Activated naive CD4-positive, alpha-beta T cell treated with anti-CD3 and anti-CD28 coated beads, Interleukin-2, amount 10 ng/mL, durations not matched to agents 7 days and 5 days (primary cell): ENCODE results near the gene CTDNEP1.

ENCODE experiments used
- CTCF ChIA-PET: fragments of 350-600 bp; sonication (Branson Sonifier 250); formaldehyde crosslinking; loops from one replicate; lab custom pipeline; 2021; ENCODE audit warnings: antibody characterized with exemption; lab: Charles Lee
- DNase-seq: peaks from one replicate; pipeline ENCODE4 v3.0.0-alpha.2; 2020
- H3K27ac Mint-ChIP-seq: one replicate; pipeline ENCODE4 v1.8.0; 2021; ENCODE audit warnings: mild to moderate bottlenecking, moderate library complexity, mixed read lengths
- H3K27me3 Mint-ChIP-seq: one replicate; pipeline ENCODE4 v1.8.0; 2021; ENCODE audit warnings: mild to moderate bottlenecking, mixed read lengths
- H3K36me3 Mint-ChIP-seq: one replicate; pipeline ENCODE4 v1.8.0; 2021; ENCODE audit warnings: mixed read lengths
- H3K4me1 Mint-ChIP-seq: one replicate; pipeline ENCODE4 v1.8.0; 2021; ENCODE audit warnings: mixed read lengths
- H3K4me3 Mint-ChIP-seq: one replicate; pipeline ENCODE4 v1.8.0; 2021; ENCODE audit warnings: mild to moderate bottlenecking, moderate library complexity, mixed read lengths
- H3K9me3 Mint-ChIP-seq: one replicate; pipeline ENCODE4 v1.8.0; 2021; ENCODE audit warnings: mixed read lengths

CTDNEP1 gene

GRCh38 chr17:7251661-7252175 lies at the start of gene CTDNEP1:
TSS of gene CTDNEP1 (minus strand) at chr17:7251734. CDS start at chr17:7251296, 438 bp downstream.
- DNase-seq = peak; percentile 99
- Mint-ChIP-seq H3K27ac (peak within 1 kb of the TSS; percentile 99), H3K4me1 (peaks cover 50% of the 10 kb centered on the region), H3K9me3 (no peaks in the 10 kb centered on the region), H3K36me3 (peaks cover 32% of the 10 kb centered on the region), H3K4me3 (peak within 1 kb of the TSS; percentile 84), H3K27me3 (no peaks in the 10 kb centered on the region)
- CTCF ChIA-PET = no interaction called here

GRCh38 chr17:7296189-7296861 lies 44.8 kb upstream of the CTDNEP1 start:
- CTCF ChIA-PET = interaction anchor here (0.6 to 5.8 kb wide), 22 partner anchors 9 to 250 kb away, joined by 3 to 78 read pairs (median 3); partner anchors contain the start of genes ACADVL, DLG4, GABARAP and NEURL4
- peak; percentile 71 for DNase-seq
- H3K4me3 Mint-ChIP-seq = no peak overlapping the region
- peaks cover 28% of the 10 kb centered on the region for H3K4me1 Mint-ChIP-seq
- H3K27me3 Mint-ChIP-seq = peaks cover 91% of the 10 kb centered on the region
- H3K27ac Mint-ChIP-seq = peak overlapping the region; percentile 52
- no peaks in the 10 kb centered on the region for H3K9me3 Mint-ChIP-seq
- no peaks in the 10 kb centered on the region for H3K36me3 Mint-ChIP-seq

GRCh38 chr17:7295230-7296180 lies 44.0 kb upstream of the CTDNEP1 start:
- Mint-ChIP-seq H3K27me3 (peaks cover 93% of the 10 kb centered on the region), H3K36me3 (no peaks in the 10 kb centered on the region), H3K9me3 (no peaks in the 10 kb centered on the region), H3K27ac (peak overlapping the region; percentile 52), H3K4me1 (peaks cover 28% of the 10 kb centered on the region), H3K4me3 (peak overlapping the region; percentile 74)
- no peak for DNase-seq
- CTCF ChIA-PET = interaction anchor here (0.6 to 5.8 kb wide), 20 partner anchors 10 to 250 kb away, joined by 3 to 78 read pairs (median 3); partner anchors contain the start of genes ACADVL, DLG4, NEURL4 and SLC2A4

GRCh38 chr17:7294614-7295153 lies 43.1 kb upstream of the CTDNEP1 start, which contains the start of gene YBX2:
TSS of gene YBX2 (minus strand) at chr17:7294639. CDS start at chr17:7294500, 139 bp downstream.
- H3K4me1 Mint-ChIP-seq = peaks cover 28% of the 10 kb centered on the region
- H3K9me3 Mint-ChIP-seq = no peaks in the 10 kb centered on the region
- peak; percentile 85 for DNase-seq
- H3K36me3 Mint-ChIP-seq = no peaks in the 10 kb centered on the region
- H3K27ac Mint-ChIP-seq = peak within 1 kb of the TSS; percentile 2
- H3K4me3 Mint-ChIP-seq = peak within 1 kb of the TSS; percentile 74
- CTCF ChIA-PET = no interaction called here
- peaks cover 93% of the 10 kb centered on the region for H3K27me3 Mint-ChIP-seq

- H3K36me3 Mint-ChIP-seq = no peaks in the 10 kb centered on the region
- CTCF ChIA-PET = interaction anchor here (0.6 kb wide), 1 partner anchor 444 kb away, joined by 3 read pairs; no protein-coding TSS in a partner anchor
- peak; percentile 59 for DNase-seq
- peaks cover 96% of the 10 kb centered on the region for H3K27me3 Mint-ChIP-seq
- H3K27ac Mint-ChIP-seq = no peak overlapping the region
- no peak overlapping the region for H3K4me3 Mint-ChIP-seq
- no peaks in the 10 kb centered on the region for H3K9me3 Mint-ChIP-seq
- H3K4me1 Mint-ChIP-seq = peaks cover 28% of the 10 kb centered on the region
Measured at GRCh38 chr17:7293816-7294613, 42.5 kb upstream of the CTDNEP1 start.

- Mint-ChIP-seq H3K36me3 (no peaks in the 10 kb centered on the region), H3K27me3 (peaks cover 98% of the 10 kb centered on the region), H3K4me3 (no peak overlapping the region), H3K27ac (no peak overlapping the region), H3K4me1 (peaks cover 28% of the 10 kb centered on the region), H3K9me3 (no peaks in the 10 kb centered on the region)
- CTCF ChIA-PET = no interaction called here
- no peak for DNase-seq
Measured at GRCh38 chr17:7293159-7293558, 41.6 kb upstream of the CTDNEP1 start.

- Mint-ChIP-seq H3K4me3 (no peak overlapping the region), H3K36me3 (no peaks in the 10 kb centered on the region), H3K9me3 (no peaks in the 10 kb centered on the region), H3K27me3 (peaks cover 98% of the 10 kb centered on the region), H3K27ac (no peak overlapping the region), H3K4me1 (peaks cover 28% of the 10 kb centered on the region)
- CTCF ChIA-PET = interaction anchor here (0.6 kb wide), 1 partner anchor 12 kb away, joined by 4 read pairs; the partner anchor contains the start of gene SLC2A4
- no peak for DNase-seq
Measured at GRCh38 chr17:7292729-7293128, 41.2 kb upstream of the CTDNEP1 start.

GRCh38 chr17:7292194-7292593 lies 40.7 kb upstream of the CTDNEP1 start:
- Mint-ChIP-seq H3K4me3 (no peak overlapping the region), H3K27me3 (peaks cover 98% of the 10 kb centered on the region), H3K4me1 (peaks cover 28% of the 10 kb centered on the region), H3K9me3 (no peaks in the 10 kb centered on the region), H3K36me3 (no peaks in the 10 kb centered on the region), H3K27ac (no peak overlapping the region)
- no peak for DNase-seq
- CTCF ChIA-PET = interaction anchor here (0.6 kb wide), 1 partner anchor 11 kb away, joined by 4 read pairs; the partner anchor contains the start of gene SLC2A4

GRCh38 chr17:7290685-7291084 lies 39.2 kb upstream of the CTDNEP1 start:
- H3K36me3 Mint-ChIP-seq = no peaks in the 10 kb centered on the region
- H3K9me3 Mint-ChIP-seq = no peaks in the 10 kb centered on the region
- H3K27ac Mint-ChIP-seq = no peak overlapping the region
- peaks cover 16% of the 10 kb centered on the region for H3K4me1 Mint-ChIP-seq
- no peak overlapping the region for H3K4me3 Mint-ChIP-seq
- CTCF ChIA-PET = no interaction called here
- H3K27me3 Mint-ChIP-seq = peaks cover 97% of the 10 kb centered on the region
- DNase-seq = no peak

- no peak overlapping the region for H3K27ac Mint-ChIP-seq
- CTCF ChIA-PET = no interaction called here
- peaks cover 97% of the 10 kb centered on the region for H3K27me3 Mint-ChIP-seq
- no peak overlapping the region for H3K4me3 Mint-ChIP-seq
- H3K9me3 Mint-ChIP-seq = no peaks in the 10 kb centered on the region
- no peaks in the 10 kb centered on the region for H3K36me3 Mint-ChIP-seq
- no peak for DNase-seq
- H3K4me1 Mint-ChIP-seq = peaks cover 13% of the 10 kb centered on the region
Measured at GRCh38 chr17:7290166-7290565, 38.6 kb upstream of the CTDNEP1 start.

GRCh38 chr17:7289256-7290032 lies 37.9 kb upstream of the CTDNEP1 start:
- CTCF ChIA-PET = no interaction called here
- DNase-seq = no peak

GRCh38 chr17:7285679-7286078 lies 34.1 kb upstream of the CTDNEP1 start:
- Mint-ChIP-seq H3K27me3 (peaks cover 99% of the 10 kb centered on the region), H3K4me1 (peaks cover 19% of the 10 kb centered on the region), H3K36me3 (no peaks in the 10 kb centered on the region), H3K4me3 (no peak overlapping the region), H3K9me3 (no peaks in the 10 kb centered on the region), H3K27ac (no peak overlapping the region)
- CTCF ChIA-PET = interaction anchor here (0.6 to 10.4 kb wide), 2 partner anchors 12 to 374 kb away, joined by 3 to 78 read pairs; no protein-coding TSS in a partner anchor
- no peak for DNase-seq

More at GRCh38 chr17:7289256-7290032, 37.9 kb upstream of the CTDNEP1 start:
- H3K27ac Mint-ChIP-seq = no peak overlapping the region
- peaks cover 97% of the 10 kb centered on the region for H3K27me3 Mint-ChIP-seq
- no peaks in the 10 kb centered on the region for H3K9me3 Mint-ChIP-seq
- peaks cover 9% of the 10 kb centered on the region for H3K4me1 Mint-ChIP-seq
- no peaks in the 10 kb centered on the region for H3K36me3 Mint-ChIP-seq
- H3K4me3 Mint-ChIP-seq = no peak overlapping the region
